ENCODE measurements around the gene MAPK14. TPM values are rescaled to one million over a fixed set of nuclear protein-coding genes. Genes with fewer than 3 reads are reported as not detected.

MAPK14 gene
- total and polyA plus RNA-seq, 9 of the 15 experiments (the other 6 are each of a cell fraction or from before 2014, with no cell fraction given), result 8.8 to 62.7 (median 35.5) TPM

DNA sequence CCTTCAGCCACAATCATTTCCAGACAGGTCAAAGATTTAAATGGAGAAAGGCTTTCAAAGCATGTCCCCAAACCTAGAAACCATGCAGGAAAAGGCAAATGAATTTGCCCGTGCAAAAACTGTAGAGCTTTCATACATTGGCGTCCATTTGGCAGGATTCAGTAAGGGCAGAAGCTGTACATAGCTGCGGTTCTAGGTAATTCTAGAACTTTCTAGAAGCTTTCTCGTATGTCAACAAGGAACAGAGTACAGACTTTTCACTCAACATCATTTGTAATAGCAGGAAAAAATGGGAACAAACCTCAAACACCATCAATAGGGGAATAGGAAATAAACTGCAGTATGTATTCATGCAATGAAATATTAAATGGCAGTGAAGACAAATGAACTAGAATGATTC lies 91.6 kb downstream of the MAPK14 start:
- BruUV-seq (replicated peaks), result no TSS peak
- no peak overlapping the region for H3K4me3 ChIP-seq
- H3K27ac ChIP-seq (ENCODE audit: extremely low read depth, low read depth, low read length), result peak overlapping the region; percentile 80
- H3K79me2 ChIP-seq (ENCODE audit: control insufficient read depth, insufficient read depth, low read length), result no peaks in the 10 kb centered on the region
- peak overlapping the region; percentile 21; the same call in 1 of the 2 replicates for H2AFZ ChIP-seq (ENCODE audit: low read depth, low read length)
- peaks cover 63 to 82% of the 10 kb centered on the region in 2 experiments for H3K4me1 ChIP-seq (replicated peaks in 1 of 2; ENCODE audit: control insufficient read depth in 2 of 2, insufficient read depth in 2 of 2, low read length in 2 of 2)
- ChIA-PET POLR2A (interaction anchor here (1.2 to 2.5 kb wide), 4 partner anchors 13 to 92 kb away, joined by 3 to 9 read pairs (median 8); partner anchors contain the start of gene MAPK14), CTCF (ENCODE audit: low intra/inter-chr PET ratio) (no interaction called here)
- no peak for FAIRE-seq
- H4K20me1 ChIP-seq (replicated peaks; ENCODE audit: control insufficient read depth, insufficient read depth, low read length), result no peaks in the 10 kb centered on the region
- no peak for DNase-seq (ENCODE audit: extremely low read depth in 1 of 4, low spot score in 3 of 4)
- no peaks in the 10 kb centered on the region for H3K9me3 ChIP-seq (replicated peaks; ENCODE audit: control insufficient read depth, insufficient read depth, low read depth, low read length)
- in situ Hi-C loops (cut with MboI), result no loop called here
- peaks cover 3% of the 10 kb centered on the region for H3K9me1 ChIP-seq (ENCODE audit: control insufficient read depth, insufficient read depth, low read length)
- ATAC-seq, result no peak
- no peaks in the 10 kb centered on the region for H3K27me3 ChIP-seq (ENCODE audit: control insufficient read depth in 2 of 2, insufficient read depth in 2 of 2, low read length in 2 of 2)
- 38% methylated on average over 4 of the region's 4 CpGs for WGBS (ENCODE audit: insufficient coverage, low coverage, missing lambda C conversion rate)
- intact Hi-C loops (cut with micrococcal nuclease), result no loop called here
- H3K36me3 ChIP-seq (ENCODE audit: control insufficient read depth, insufficient read depth, low read length), result no peaks in the 10 kb centered on the region
- peak overlapping the region in 1 of 2 experiments; percentile 46; a peak in 2 of 4 replicates for H3K9ac ChIP-seq (ENCODE audit: insufficient read depth in 1 of 2, low read depth in 2 of 2, low read length in 2 of 2)
- H3K4me2 ChIP-seq (ENCODE audit: insufficient read depth, low read length), result no peak overlapping the region
- TF ChIP-seq MTA1 (IDR thresholded peaks at IDR 0.05; ENCODE audit: borderline replicate concordance) (0 out of 2 replicates have a peak, but pooled peaks have one; percentile 38), ZNF586 (CRISPR knock-in tag; conservative IDR thresholded peaks at IDR 0.05) (no peak), ZNF197 (CRISPR knock-in tag; IDR thresholded peaks at IDR 0.05; ENCODE audit: low read depth) (0 out of 2 replicates have a peak, but pooled peaks have one; percentile 5), POLR2AphosphoS5 (IDR thresholded peaks at IDR 0.05; ENCODE audit: control insufficient read depth, insufficient read depth, low read depth, low read length) (no peak), DDX20 (tag; IDR thresholded peaks at IDR 0.05; ENCODE audit: low read depth) (0 out of 2 replicates have a peak, but pooled peaks have one; percentile 43), NRF1 (conservative IDR thresholded peaks at IDR 0.05 in 1 of 2, IDR thresholded peaks at IDR 0.05 in 1 of 2) (no peak), EP300 (IDR thresholded peaks at IDR 0.05; ENCODE audit: low read length) (peak; percentile 23; the same call in 1 of the 2 replicates), ZNF282 (CRISPR knock-in tag; IDR thresholded peaks at IDR 0.05) (no peak), ZNF184 (CRISPR knock-in tag; IDR thresholded peaks at IDR 0.05) (no peak), TEAD4 (IDR thresholded peaks at IDR 0.05; ENCODE audit: low read length) (no peak), TEAD4 (CRISPR knock-in tag; IDR thresholded peaks at IDR 0.05; ENCODE audit: borderline replicate concordance) (no peak), CHCHD3 (CRISPR knock-in tag; IDR thresholded peaks at IDR 0.05) (0 out of 2 replicates have a peak, but pooled peaks have one; percentile 20), OTX1 (CRISPR knock-in tag; IDR thresholded peaks at IDR 0.05) (no peak), PRMT5 (CRISPR knock-in tag; IDR thresholded peaks at IDR 0.05) (no peak)
- TF ChIP-seq, protein P1, sequence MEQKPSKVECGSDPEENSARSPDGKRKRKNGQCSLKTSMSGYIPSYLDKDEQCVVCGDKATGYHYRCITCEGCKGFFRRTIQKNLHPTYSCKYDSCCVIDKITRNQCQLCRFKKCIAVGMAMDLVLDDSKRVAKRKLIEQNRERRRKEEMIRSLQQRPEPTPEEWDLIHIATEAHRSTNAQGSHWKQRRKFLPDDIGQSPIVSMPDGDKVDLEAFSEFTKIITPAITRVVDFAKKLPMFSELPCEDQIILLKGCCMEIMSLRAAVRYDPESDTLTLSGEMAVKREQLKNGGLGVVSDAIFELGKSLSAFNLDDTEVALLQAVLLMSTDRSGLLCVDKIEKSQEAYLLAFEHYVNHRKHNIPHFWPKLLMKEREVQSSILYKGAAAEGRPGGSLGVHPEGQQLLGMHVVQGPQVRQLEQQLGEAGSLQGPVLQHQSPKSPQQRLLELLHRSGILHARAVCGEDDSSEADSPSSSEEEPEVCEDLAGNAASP (IDR thresholded peaks at IDR 0.05), result no peak
- TF ChIP-seq, protein P2, sequence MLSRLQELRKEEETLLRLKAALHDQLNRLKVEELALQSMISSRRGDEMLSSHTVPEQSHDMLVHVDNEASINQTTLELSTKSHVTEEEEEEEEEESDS (CRISPR knock-in tag; IDR thresholded peaks at IDR 0.05), result no peak
- TF ChIP-seq, protein P3, sequence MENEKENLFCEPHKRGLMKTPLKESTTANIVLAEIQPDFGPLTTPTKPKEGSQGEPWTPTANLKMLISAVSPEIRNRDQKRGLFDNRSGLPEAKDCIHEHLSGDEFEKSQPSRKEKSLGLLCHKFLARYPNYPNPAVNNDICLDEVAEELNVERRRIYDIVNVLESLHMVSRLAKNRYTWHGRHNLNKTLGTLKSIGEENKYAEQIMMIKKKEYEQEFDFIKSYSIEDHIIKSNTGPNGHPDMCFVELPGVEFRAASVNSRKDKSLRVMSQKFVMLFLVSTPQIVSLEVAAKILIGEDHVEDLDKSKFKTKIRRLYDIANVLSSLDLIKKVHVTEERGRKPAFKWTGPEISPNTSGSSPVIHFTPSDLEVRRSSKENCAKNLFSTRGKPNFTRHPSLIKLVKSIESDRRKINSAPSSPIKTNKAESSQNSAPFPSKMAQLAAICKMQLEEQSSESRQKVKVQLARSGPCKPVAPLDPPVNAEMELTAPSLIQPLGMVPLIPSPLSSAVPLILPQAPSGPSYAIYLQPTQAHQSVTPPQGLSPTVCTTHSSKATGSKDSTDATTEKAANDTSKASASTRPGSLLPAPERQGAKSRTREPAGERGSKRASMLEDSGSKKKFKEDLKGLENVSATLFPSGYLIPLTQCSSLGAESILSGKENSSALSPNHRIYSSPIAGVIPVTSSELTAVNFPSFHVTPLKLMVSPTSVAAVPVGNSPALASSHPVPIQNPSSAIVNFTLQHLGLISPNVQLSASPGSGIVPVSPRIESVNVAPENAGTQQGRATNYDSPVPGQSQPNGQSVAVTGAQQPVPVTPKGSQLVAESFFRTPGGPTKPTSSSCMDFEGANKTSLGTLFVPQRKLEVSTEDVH (IDR thresholded peaks at IDR 0.05; ENCODE audit: low read depth, partially characterized antibody), result peak; percentile 79
